ENCODE data around the gene NKX2-3. TPM values are rescaled to one million over a fixed set of nuclear protein-coding genes. Genes with fewer than 3 reads are reported as not detected.
A peak's percentile ranks its signal among the peaks of the same experiment; 100 is the strongest.

Gene NKX2-3
- total RNA-seq, 3 donors from 2014 or later, result 4.9 to 38.5 (median 11.0) TPM

DNA sequence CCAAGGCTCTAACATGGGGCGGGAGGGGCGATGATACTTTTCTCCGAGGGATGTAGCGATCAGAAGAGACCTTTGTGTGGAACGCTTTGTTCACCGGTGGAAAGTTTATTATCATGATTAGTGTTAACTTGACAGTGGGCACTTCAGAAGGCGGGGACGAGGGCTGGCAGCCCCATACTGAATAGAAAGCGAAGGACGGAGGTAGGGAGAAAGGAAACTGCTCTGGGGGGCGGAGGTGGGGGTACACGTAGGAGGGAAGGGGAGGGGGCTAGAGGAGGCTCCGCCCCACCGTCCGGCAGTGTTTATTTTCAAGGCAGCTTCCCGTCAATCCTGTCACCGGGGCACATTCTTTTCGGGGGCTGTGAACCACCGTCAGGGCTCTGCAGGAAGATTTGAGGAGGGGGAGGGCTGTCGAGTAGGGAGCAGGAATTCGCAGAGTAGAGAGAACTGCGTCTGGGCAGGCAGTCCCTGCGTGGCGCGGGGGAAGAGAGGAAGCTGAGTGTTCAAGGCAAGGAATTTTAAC lies 9.4 kb upstream of the NKX2-3 start:
- H3K4me1 ChIP-seq (ENCODE audit: low read depth), result peaks cover 8% of the 10 kb centered on the region
- TF ChIP-seq, protein P1, sequence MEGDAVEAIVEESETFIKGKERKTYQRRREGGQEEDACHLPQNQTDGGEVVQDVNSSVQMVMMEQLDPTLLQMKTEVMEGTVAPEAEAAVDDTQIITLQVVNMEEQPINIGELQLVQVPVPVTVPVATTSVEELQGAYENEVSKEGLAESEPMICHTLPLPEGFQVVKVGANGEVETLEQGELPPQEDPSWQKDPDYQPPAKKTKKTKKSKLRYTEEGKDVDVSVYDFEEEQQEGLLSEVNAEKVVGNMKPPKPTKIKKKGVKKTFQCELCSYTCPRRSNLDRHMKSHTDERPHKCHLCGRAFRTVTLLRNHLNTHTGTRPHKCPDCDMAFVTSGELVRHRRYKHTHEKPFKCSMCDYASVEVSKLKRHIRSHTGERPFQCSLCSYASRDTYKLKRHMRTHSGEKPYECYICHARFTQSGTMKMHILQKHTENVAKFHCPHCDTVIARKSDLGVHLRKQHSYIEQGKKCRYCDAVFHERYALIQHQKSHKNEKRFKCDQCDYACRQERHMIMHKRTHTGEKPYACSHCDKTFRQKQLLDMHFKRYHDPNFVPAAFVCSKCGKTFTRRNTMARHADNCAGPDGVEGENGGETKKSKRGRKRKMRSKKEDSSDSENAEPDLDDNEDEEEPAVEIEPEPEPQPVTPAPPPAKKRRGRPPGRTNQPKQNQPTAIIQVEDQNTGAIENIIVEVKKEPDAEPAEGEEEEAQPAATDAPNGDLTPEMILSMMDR (IDR thresholded peaks at IDR 0.05), result no peak
- peak in 2 of 3 donors; percentile 44 to 54 for DNase-seq

DNA sequence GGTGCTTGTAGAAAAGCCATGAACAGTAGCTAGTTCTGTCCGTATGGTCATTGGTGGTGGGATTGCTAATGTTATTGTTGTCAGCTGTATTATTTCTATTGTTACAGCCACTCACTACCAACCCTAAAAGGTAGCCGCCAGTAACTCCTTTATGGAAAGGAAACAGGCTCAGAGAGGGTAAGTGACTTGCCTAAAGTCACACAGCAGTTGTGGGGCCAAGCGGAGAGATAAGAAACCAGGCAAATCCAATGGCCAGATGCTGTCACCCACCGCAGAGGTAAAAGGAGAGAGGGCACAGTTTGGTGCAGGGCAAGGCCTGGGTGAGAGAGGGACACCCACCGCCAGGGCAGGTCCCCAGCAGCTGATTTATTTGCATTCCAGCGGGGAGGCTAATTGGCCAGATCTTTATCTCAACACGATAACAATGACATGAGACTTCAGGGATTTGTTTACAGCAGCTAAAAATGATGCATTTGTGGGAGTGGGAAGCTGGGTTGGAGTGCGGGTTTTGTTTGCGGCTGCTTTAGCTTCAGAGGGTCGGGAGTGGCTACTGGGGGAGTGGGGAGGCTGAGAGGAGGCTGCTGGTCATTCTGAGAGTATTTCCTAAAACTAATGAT lies 8.6 kb upstream of the NKX2-3 start:
- H3K36me3 ChIP-seq (ENCODE audit: low read depth), result no peaks in the 10 kb centered on the region
- H3K4me3 ChIP-seq, result no peak overlapping the region
- H3K4me1 ChIP-seq (ENCODE audit: low read depth), result peaks cover 8% of the 10 kb centered on the region
- intact Hi-C loops (cut with DNase I, micrococcal nuclease), result no loop called here
- DNase-seq (no peak), ATAC-seq (no peak)
- H3K9me3 ChIP-seq, result no peaks in the 10 kb centered on the region
- TF ChIP-seq, protein P1 (IDR thresholded peaks at IDR 0.05), result no peak

More for the DNA sequence above, 9.4 kb upstream of the NKX2-3 start:
- Histone ChIP-seq H3K4me3 (no peak overlapping the region), H3K9me3 (no peaks in the 10 kb centered on the region), H3K36me3 (ENCODE audit: low read depth) (no peaks in the 10 kb centered on the region)
- no peak for ATAC-seq
- intact Hi-C loops (cut with DNase I, micrococcal nuclease), result no loop called here

DNA sequence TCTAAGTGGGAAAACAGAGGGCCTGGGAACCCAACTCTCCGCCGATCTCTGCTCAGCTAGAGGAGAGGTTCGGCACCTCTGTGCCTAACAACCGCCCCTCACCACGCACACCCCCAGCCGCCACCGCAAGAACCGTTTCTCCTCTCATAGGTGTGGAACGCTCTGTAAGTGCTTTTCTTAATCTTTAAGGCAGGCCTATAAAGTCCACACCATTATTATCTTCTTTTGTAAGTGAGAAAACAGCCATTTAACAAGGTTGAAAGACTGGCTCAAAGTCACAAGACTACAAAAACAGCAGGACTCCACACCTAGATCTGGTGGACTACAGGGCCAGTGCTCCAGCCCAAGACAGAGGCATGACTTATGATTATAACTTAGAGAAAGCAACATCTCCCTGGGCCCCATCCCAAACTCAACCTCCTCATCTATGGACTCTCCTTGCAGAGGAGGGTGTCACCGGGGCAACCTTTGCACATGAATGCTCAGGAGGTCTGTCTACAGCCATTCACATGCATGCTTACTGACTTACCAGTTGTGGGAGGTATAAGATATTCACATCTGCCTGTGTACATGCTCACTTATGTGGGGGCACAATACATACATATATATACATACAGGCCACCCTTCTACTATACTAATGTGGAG lies 7.9 kb upstream of the NKX2-3 start:
- no peaks in the 10 kb centered on the region for H3K36me3 ChIP-seq (ENCODE audit: low read depth)
- H3K4me1 ChIP-seq (ENCODE audit: low read depth), result peaks cover 7% of the 10 kb centered on the region
- no peak overlapping the region for H3K4me3 ChIP-seq
- DNase-seq, result no peak
- TF ChIP-seq, protein P1 (IDR thresholded peaks at IDR 0.05), result no peak
- no peaks in the 10 kb centered on the region for H3K9me3 ChIP-seq
- intact Hi-C loops (cut with DNase I, micrococcal nuclease), result no loop called here
- no peak for ATAC-seq

DNA sequence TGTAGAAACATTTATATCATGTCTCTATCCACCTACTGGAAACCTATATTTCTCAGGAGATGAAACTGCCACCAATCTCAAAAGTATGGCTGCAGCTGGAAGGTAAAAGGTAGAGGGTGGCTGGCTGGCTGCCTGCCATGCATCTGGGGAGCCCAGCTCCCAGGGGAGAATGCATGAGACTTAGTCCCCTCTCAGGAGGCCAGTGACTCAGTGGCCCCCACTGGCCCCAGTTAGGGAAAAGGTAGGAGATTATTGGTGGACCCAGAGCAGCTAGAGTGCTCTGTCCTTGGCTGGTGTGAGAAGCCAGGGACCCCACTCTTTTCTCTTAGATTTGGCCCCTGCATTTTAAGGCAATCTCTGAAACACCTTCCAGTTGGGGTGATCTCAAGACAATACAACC lies 6.8 kb upstream of the NKX2-3 start:
- Histone ChIP-seq H3K36me3 (ENCODE audit: low read depth) (no peaks in the 10 kb centered on the region), H3K4me3 (no peak overlapping the region), H3K4me1 (ENCODE audit: low read depth) (peaks cover 3% of the 10 kb centered on the region), H3K9me3 (no peaks in the 10 kb centered on the region)
- TF ChIP-seq, protein P1 (IDR thresholded peaks at IDR 0.05), result no peak
- ATAC-seq, result no peak
- intact Hi-C loops (cut with DNase I, micrococcal nuclease), result no loop called here
- no peak for DNase-seq

DNA sequence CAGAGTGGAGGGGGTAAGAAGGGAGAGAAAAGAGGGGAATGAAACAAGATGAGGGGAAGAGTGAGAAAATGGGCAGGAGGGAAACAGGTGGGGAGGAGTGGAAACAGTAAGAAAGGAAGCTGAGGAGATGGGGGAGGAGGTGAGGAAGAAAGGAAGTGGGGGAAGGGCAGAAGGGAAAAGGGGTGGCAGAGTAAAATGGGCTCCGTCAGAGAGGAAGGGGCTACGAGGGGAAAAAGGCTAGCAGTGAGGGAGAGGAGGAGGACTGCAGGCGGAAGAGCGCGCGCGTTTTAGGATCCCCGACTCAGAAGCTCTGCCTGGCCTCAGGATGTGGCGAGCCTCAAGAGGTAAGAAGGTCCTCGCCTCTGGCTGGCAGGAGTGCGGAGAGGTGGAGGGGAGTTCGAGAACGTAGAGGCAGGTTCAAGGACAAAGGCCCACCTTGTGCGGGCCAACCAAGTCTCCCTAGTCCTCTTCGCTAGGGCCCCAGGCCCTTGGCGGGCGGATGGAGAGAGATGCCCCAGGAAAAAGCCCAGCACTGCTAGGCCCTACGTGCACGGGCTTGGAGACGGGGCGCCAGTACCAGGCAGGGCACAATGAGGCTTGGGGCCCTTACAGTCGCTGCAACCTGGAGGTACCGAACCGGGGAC lies 5.8 kb upstream of the NKX2-3 start:
- intact Hi-C loops (cut with DNase I, micrococcal nuclease), result no loop called here
- no peaks in the 10 kb centered on the region for H3K36me3 ChIP-seq (ENCODE audit: low read depth)
- H3K4me3 ChIP-seq, result no peak overlapping the region
- no peaks in the 10 kb centered on the region for H3K4me1 ChIP-seq (ENCODE audit: low read depth)
- TF ChIP-seq, protein P1 (IDR thresholded peaks at IDR 0.05), result no peak
- no peaks in the 10 kb centered on the region for H3K9me3 ChIP-seq
- ATAC-seq (no peak), DNase-seq (no peak)

Data from mucosa of descending colon (tissue), 3 donors.